Trophoblast cell (in vitro differentiated cells and primary cell): ENCODE data around the gene CERS3. TPM values are rescaled to one million over a fixed set of nuclear protein-coding genes. Genes with fewer than 3 reads are reported as not detected.
A peak's percentile ranks its signal among the peaks of the same experiment; 100 is the strongest.

ENCODE experiments used
- DNase-seq, 2 donors: peaks; one replicate each; pipeline ENCODE4 v3.0.0-alpha.2; 2016
- H2AFZ ChIP-seq: 2 replicates; pipeline ENCODE4 v1.6.1; 2013; ENCODE audit warnings: low read length, moderate library complexity, mild to moderate bottlenecking; ENCODE audit not compliant: insufficient read depth, poor library complexity
- H2AK5ac ChIP-seq: 2 replicates; pipeline ENCODE4 v1.6.1; 2013; ENCODE audit warnings: mild to moderate bottlenecking, low read length
- H2BK120ac ChIP-seq: 2 replicates; pipeline ENCODE4 v1.6.1; 2013; ENCODE audit warnings: low read length, mild to moderate bottlenecking, moderate library complexity; ENCODE audit not compliant: insufficient read depth, poor library complexity
- H2BK12ac ChIP-seq: 2 replicates; pipeline ENCODE4 v1.6.1; 2013; ENCODE audit warnings: mild to moderate bottlenecking, low read length, moderate library complexity
- H2BK5ac ChIP-seq: 2 replicates; pipeline ENCODE4 v1.6.1; 2013; ENCODE audit warnings: low read length, low read depth, moderate library complexity, mild to moderate bottlenecking; ENCODE audit not compliant: poor library complexity
- H3K14ac ChIP-seq: 2 replicates; pipeline ENCODE4 v1.6.1; 2013; ENCODE audit warnings: mild to moderate bottlenecking, low read length
- H3K18ac ChIP-seq: 2 replicates; pipeline ENCODE4 v1.6.1; 2013; ENCODE audit warnings: mild to moderate bottlenecking, low read length
- H3K23ac ChIP-seq: 2 replicates; pipeline ENCODE4 v1.6.1; 2013; ENCODE audit warnings: low read length
- H3K27ac ChIP-seq: 2 replicates; pipeline ENCODE4 v1.5.1; 2013; ENCODE audit warnings: low read depth, mild to moderate bottlenecking, inconsistent platforms, low read length, moderate library complexity
- H3K27me3 ChIP-seq: 2 replicates; pipeline ENCODE4 v1.6.1; 2013; ENCODE audit warnings: inconsistent platforms, mild to moderate bottlenecking, low read length, moderate library complexity; ENCODE audit not compliant: insufficient read depth
- H3K36me3 ChIP-seq, 2 experiments: 1 replicate in 1 of 2; 2 replicates in 1 of 2; pipeline ENCODE4 v1.6.1; 2013; ENCODE audit warnings: low read length in 2 of 2, mild to moderate bottlenecking in 2 of 2, moderate library complexity in 1 of 2; ENCODE audit not compliant: insufficient read depth in 2 of 2, control insufficient read depth in 1 of 2
- H3K4ac ChIP-seq: 2 replicates; pipeline ENCODE4 v1.6.1; 2013; ENCODE audit warnings: low read depth, mild to moderate bottlenecking, low read length, moderate library complexity
- H3K4me1 ChIP-seq, 2 experiments: 1 replicate in 1 of 2; 2 replicates in 1 of 2; pipeline ENCODE4 v1.6.1; 2013; ENCODE audit warnings: low read length in 2 of 2, mild to moderate bottlenecking in 2 of 2, moderate library complexity in 1 of 2; ENCODE audit not compliant: insufficient read depth in 2 of 2, control insufficient read depth in 1 of 2
- H3K4me2 ChIP-seq: 2 replicates; pipeline ENCODE4 v1.6.1; 2013; ENCODE audit warnings: inconsistent platforms, mild to moderate bottlenecking, low read length, moderate library complexity
- H3K4me3 ChIP-seq: 2 replicates; pipeline ENCODE4 v1.5.1; 2013; ENCODE audit warnings: mild to moderate bottlenecking, low read depth, low read length, inconsistent platforms
- H3K79me1 ChIP-seq: one replicate; pipeline ENCODE4 v1.6.1; 2013; ENCODE audit warnings: low read length
- H3K79me2 ChIP-seq: 2 replicates; pipeline ENCODE4 v1.6.1; 2013; ENCODE audit warnings: low read length, mild to moderate bottlenecking; ENCODE audit not compliant: control insufficient read depth, insufficient read depth, poor library complexity
- H3K9ac ChIP-seq: 2 replicates; pipeline ENCODE4 v1.6.1; 2013; ENCODE audit warnings: mild to moderate bottlenecking, low read length
- H3K9me3 ChIP-seq: 2 replicates; pipeline ENCODE4 v1.6.1; 2013; ENCODE audit warnings: low read depth, mild to moderate bottlenecking, control low read depth, inconsistent platforms, low read length; ENCODE audit not compliant: insufficient read depth
- H4K12ac ChIP-seq: 2 replicates; pipeline ENCODE4 v1.6.1; 2013; ENCODE audit warnings: low read depth, mild to moderate bottlenecking, low read length, moderate library complexity
- H4K8ac ChIP-seq: 2 replicates; pipeline ENCODE4 v1.6.1; 2013; ENCODE audit warnings: low read depth, mild to moderate bottlenecking, low read length, moderate library complexity
- H4K91ac ChIP-seq: one replicate; pipeline ENCODE4 v1.6.1; 2013; ENCODE audit warnings: low read depth, mild to moderate bottlenecking, low read length, moderate library complexity
- WGBS: extraction: QIAGEN DNeasy Blood & Tissue Kit; methylation state at CpG from one replicate; pipeline ENCODE4 v1.1.7; 2013; ENCODE audit warnings: missing lambda C conversion rate; ENCODE audit not compliant: insufficient read length, insufficient coverage; ENCODE audit errors: extremely low coverage; 5-methylcytosine and 5-hydroxymethylcytosine counted together
- polyA plus RNA-seq: library from polyadenylated mRNA; stranded (reverse); fragments of 200-250 nt; gene quantifications from 2 replicates; pipeline ENCODE4 v1.2.3, GENCODE V29; 2013

Gene CERS3
- polyA plus RNA-seq, result 0.15 and 0.21 TPM in 2 replicates

DNA sequence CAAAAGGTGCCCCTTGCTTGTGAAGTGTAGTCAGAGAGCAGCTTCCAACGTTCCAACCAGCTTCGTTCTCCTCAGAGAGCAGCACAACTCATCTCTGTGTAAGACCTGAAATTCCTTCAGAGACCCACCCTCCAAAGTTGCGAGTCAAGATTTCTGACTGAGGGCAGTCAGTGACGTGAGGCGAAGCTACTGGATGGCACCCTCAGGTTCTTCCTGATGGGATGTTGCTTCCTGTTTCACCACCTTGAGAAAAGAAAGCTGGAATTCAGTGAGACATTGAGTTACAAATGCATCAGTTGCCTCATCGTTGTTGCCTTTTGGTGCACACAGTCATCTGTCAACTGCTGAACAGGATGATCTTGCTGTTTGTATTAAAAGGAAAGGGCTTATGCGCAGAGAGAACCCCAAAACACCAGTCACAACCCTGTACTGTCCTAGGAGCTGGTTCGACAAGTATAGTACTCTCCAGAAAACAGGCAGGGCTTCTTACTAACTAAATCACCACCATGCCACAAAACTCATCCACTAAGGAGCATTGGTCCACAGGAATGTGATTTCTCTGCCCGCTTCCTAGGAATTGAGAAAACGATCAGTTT lies at the start of gene CERS3:
Gene CERS3, minus strand, starts transcription at position 118 of the 596 bp plus-strand sequence. CDS start 27,101 bp downstream, outside the sequence.
- Histone ChIP-seq H2AFZ (no peak within 1 kb of the TSS), H3K9me3 (peaks cover 15% of the 10 kb centered on the region), H3K79me1 (no peaks in the 10 kb centered on the region), H3K36me3 (no peaks in the 10 kb centered on the region), H3K4me3 (no peak within 1 kb of the TSS), H3K23ac (no peak within 1 kb of the TSS), H3K4me1 (no peaks in the 10 kb centered on the region), H3K79me2 (no peaks in the 10 kb centered on the region), H3K4ac (no peak within 1 kb of the TSS), H2BK5ac (no peak within 1 kb of the TSS), H2BK120ac (no peak within 1 kb of the TSS), H3K9ac (no peak within 1 kb of the TSS), H4K8ac (no peak within 1 kb of the TSS), H3K27ac (no peak within 1 kb of the TSS), H3K27me3 (no peaks in the 10 kb centered on the region), H3K14ac (no peak within 1 kb of the TSS), H3K4me2 (no peak within 1 kb of the TSS), H2BK12ac (no peak within 1 kb of the TSS), H2AK5ac (no peak within 1 kb of the TSS), H4K91ac (no peak within 1 kb of the TSS), H3K18ac (no peak within 1 kb of the TSS), H4K12ac (no peak within 1 kb of the TSS)
- no peak for DNase-seq
- no CpG with 5 or more reads among the region's 10 CpGs for WGBS

DNA sequence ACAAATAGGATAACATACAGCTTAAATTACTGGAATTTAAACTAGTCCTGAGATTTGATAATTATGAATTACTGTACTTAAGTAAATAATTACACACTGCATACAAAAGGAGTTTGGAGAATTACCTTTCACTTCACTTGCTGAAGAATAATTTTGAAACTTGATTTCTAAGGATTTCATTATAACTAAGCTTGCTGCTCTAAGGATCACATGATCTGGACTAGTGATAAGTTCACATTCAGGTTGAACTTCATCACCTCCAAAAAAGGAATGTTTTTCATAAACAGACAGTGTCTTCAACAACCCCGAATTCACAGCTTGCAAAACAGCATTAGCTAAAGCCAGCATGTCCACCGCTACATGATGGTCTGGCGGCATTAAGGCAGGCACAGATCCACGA lies 44.8 kb upstream of the CERS3 start:
- no peak overlapping the region for H4K12ac ChIP-seq
- H2AK5ac ChIP-seq, result no peak overlapping the region
- no peaks in the 10 kb centered on the region for H3K79me1 ChIP-seq
- no peak overlapping the region for H3K23ac ChIP-seq
- H2BK5ac ChIP-seq, result no peak overlapping the region
- H3K18ac ChIP-seq, result no peak overlapping the region
- no peak overlapping the region for H2BK120ac ChIP-seq
- DNase-seq, result no peak
- no peaks in the 10 kb centered on the region for H3K79me2 ChIP-seq
- no peak overlapping the region for H3K4me3 ChIP-seq
- H3K9me3 ChIP-seq, result no peaks in the 10 kb centered on the region
- H2BK12ac ChIP-seq, result no peak overlapping the region
- H3K4me1 ChIP-seq, result no peaks in the 10 kb centered on the region
- H4K8ac ChIP-seq, result no peak overlapping the region
- no peak overlapping the region for H4K91ac ChIP-seq
- H3K4me2 ChIP-seq, result no peak overlapping the region
- WGBS, result no CpG with 5 or more reads among the region's 4 CpGs
- no peak overlapping the region for H3K14ac ChIP-seq
- H3K27ac ChIP-seq, result no peak overlapping the region
- H3K9ac ChIP-seq, result peak overlapping the region; percentile 19
- no peak overlapping the region for H2AFZ ChIP-seq
- H3K4ac ChIP-seq, result no peak overlapping the region
- H3K36me3 ChIP-seq, result peaks cover 0 to 3% of the 10 kb centered on the region in 2 experiments
- no peaks in the 10 kb centered on the region for H3K27me3 ChIP-seq

- Histone ChIP-seq H4K12ac (no peak overlapping the region), H3K9me3 (peaks cover 3% of the 10 kb centered on the region), H3K4ac (no peak overlapping the region), H3K18ac (no peak overlapping the region), H3K27me3 (no peaks in the 10 kb centered on the region), H3K4me1 (no peaks in the 10 kb centered on the region), H3K79me2 (no peaks in the 10 kb centered on the region), H3K14ac (no peak overlapping the region), H4K8ac (no peak overlapping the region), H2AFZ (no peak overlapping the region), H2AK5ac (no peak overlapping the region), H3K23ac (no peak overlapping the region), H2BK120ac (no peak overlapping the region), H3K9ac (no peak overlapping the region), H3K4me3 (no peak overlapping the region), H4K91ac (no peak overlapping the region), H3K79me1 (no peaks in the 10 kb centered on the region), H2BK5ac (no peak overlapping the region), H3K27ac (no peak overlapping the region), H2BK12ac (no peak overlapping the region), H3K4me2 (no peak overlapping the region), H3K36me3 (peaks cover 0 to 3% of the 10 kb centered on the region in 2 experiments)
- no CpG with 5 or more reads among the region's 4 CpGs for WGBS
- DNase-seq, result peak in 1 of 2 donors; percentile 42
Observed at GRCh38 chr15:100572362-100572983, 43.7 kb upstream of the CERS3 start.

DNA sequence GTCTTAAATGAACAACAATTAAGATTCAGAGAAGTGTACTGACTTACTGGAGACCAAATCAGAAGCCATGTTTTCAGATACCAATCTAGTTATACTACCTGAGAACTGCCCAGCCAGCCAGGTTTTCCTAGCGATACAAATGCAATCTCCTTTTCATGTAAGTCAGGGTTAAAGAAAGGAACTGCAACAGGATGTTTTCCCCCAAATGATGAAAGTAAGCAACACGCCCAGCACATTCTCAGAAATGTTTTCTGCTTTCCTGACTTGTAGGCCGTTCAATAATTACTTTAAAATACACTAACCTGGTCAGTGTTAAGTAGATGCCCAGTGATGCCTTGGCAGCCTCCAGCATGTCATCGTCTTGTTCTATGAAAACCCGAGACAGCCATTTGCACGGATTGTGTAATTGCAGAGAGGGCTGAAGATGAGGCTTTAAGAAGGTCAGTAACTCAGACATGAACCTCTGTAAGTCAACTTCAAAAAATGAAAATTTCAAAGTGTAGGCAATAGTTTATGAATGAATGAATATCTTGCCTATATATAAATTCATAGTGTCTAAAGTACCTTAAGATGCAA lies 42.9 kb upstream of the CERS3 start:
- H3K9ac ChIP-seq, result no peak overlapping the region
- no CpG with 5 or more reads among the region's 6 CpGs for WGBS
- H2BK12ac ChIP-seq, result no peak overlapping the region
- H3K79me1 ChIP-seq, result no peaks in the 10 kb centered on the region
- no peaks in the 10 kb centered on the region for H3K79me2 ChIP-seq
- H2AFZ ChIP-seq, result no peak overlapping the region
- no peak overlapping the region for H3K27ac ChIP-seq
- no peaks in the 10 kb centered on the region for H3K27me3 ChIP-seq
- H3K23ac ChIP-seq, result no peak overlapping the region
- no peak overlapping the region for H3K14ac ChIP-seq
- no peak overlapping the region for H4K12ac ChIP-seq
- no peak overlapping the region for H3K4me2 ChIP-seq
- no peak overlapping the region for H3K18ac ChIP-seq
- no peak overlapping the region for H3K4me3 ChIP-seq
- no peak overlapping the region for H2BK120ac ChIP-seq
- H3K4ac ChIP-seq, result no peak overlapping the region
- H3K4me1 ChIP-seq, result no peaks in the 10 kb centered on the region
- H3K9me3 ChIP-seq, result peaks cover 3% of the 10 kb centered on the region
- H4K91ac ChIP-seq, result no peak overlapping the region
- no peak for DNase-seq
- no peak overlapping the region for H4K8ac ChIP-seq
- no peak overlapping the region for H2BK5ac ChIP-seq
- peaks cover 0 to 3% of the 10 kb centered on the region in 2 experiments for H3K36me3 ChIP-seq
- H2AK5ac ChIP-seq, result no peak overlapping the region
